Stomach (tissue), 4 donors: Measurements from ENCODE around the gene ABCC1.
A peak's percentile ranks its signal among the peaks of the same experiment; 100 is the strongest.

Experiments
- EP300 ChIP-seq: sonication (generic); formaldehyde crosslinking; IDR thresholded peaks from one replicate; pipeline ENCODE4 v1.6.1; 2017; ENCODE audit warnings: antibody characterized with exemption
- POLR2A ChIP-seq, 4 donors: fragments of 450-650 bp; IDR thresholded peaks; one replicate each; pipeline ENCODE4 v1.6.1; 2016; ENCODE audit warnings: antibody characterized with exemption in 4 of 4, control low read depth in 2 of 4, mild to moderate bottlenecking in 1 of 4, moderate library complexity in 1 of 4
- POLR2AphosphoS5 ChIP-seq, 3 donors: sonication (generic); formaldehyde crosslinking; IDR thresholded peaks; one replicate each; pipeline ENCODE4 v1.6.1; 2016; ENCODE audit warnings: antibody characterized with exemption in 3 of 3

DNA sequence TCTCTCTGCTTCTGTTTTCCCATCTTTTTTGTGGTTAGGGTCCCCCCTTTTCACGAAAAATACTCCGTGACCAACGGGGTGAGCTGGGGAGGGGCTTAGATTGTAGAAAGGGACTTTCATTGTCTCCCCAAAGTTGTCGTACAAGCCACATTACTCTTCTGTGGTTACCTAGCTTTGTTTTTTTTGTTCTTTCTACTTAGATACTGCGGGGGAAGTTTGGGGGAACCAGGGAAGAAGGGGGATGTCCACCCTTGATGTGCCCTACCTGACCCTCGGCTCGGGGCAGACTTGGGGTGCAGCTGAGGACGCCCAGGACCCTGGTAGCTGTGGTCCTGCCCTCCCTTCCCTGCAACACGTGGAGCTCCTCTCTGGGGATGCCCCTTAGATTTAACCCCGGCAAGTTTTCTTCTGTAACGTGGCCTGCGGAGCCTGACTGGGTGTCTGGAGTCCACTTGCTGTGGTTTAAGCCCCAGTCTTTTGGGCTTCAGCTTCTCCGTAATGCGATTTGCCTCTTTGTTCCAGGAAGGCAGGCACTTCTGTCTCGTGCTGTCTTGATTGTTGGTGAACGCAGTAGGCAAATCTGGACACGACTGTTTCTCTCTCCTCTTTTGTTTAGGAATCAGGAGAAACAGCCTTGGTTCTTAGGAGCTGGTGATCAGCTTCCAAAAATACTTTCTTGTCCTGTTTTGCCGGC is 892 bp downstream of the ABCC1 start:
- no peak for TF ChIP-seq EP300
- peak; percentile 23 to 45 (median 23) for TF ChIP-seq POLR2AphosphoS5 (IDR thresholded peaks at IDR 0.05)
- no peak for TF ChIP-seq POLR2A (IDR thresholded peaks at IDR 0.05)
